ENCODE data around the gene GLRA1.
"Not testable (repeated sequence)": the region's sequence is repeated elsewhere in the genome, so short reads cannot be mapped to it uniquely, and the experiment has no call there.

Gene GLRA1

DNA sequence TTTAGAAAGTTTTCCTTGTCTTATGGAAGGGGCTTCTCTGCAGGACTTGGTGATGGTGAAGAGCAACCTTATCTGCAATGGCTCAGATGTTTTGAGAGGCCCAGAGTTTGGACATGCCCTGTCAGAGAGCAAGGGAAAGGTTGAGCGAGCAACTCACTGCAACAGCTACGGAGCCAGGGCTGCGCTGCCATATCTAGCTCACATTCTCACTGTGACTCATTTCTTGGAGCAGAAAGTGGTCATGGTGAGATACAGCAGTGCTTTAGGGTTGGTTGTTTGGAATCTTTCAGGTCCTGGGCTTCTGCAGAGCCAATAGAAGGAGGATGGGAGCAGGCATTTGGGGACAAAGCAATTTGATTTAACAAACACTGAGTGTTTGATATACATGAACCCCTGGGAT, 12.3 kb downstream of the GLRA1 start:
- DNase-seq: no peak

DNA sequence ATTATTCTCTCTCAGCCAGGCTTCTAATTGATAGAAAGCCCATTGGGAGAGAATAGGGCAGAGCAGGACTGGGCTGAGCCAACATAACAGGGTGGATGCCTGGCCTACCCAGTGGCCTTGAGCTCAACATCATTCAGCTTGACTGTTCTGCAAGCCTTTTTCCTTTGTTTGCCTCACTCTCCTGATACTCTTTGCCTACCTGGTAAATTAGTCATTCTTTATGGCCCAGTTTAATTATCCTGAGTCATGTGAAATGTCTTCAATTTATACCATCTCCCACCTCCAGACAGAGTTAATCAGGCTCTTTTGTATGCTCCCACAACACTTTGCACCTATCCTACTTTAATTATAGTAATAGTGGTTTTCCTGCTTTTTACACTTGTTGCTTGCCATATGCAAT, 13.6 kb downstream of the GLRA1 start:
- DNase-seq: no peak

DNA sequence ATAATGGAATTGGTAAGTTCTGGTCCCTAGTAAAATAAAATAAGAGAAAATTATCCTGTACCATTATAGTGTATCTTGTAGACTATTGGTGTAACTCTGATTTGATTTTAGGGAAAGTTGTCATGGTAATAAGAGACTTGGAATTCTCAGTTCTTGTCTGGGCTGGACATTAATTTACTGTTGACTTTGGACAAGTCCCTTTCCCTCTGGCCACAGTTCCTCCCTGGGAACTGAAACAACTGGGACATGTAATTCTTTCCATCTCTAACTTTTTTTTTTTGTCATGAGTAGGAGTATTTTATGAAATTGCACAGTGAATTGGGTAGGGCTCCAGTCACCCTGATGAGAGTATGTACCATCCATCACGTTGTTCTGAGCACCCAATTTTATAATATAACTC, 15.0 kb downstream of the GLRA1 start:
- DNase-seq: no peak

GRCh38 chr5:151906246-151906645, 18.4 kb downstream of the GLRA1 start:
- no peak for DNase-seq

DNA sequence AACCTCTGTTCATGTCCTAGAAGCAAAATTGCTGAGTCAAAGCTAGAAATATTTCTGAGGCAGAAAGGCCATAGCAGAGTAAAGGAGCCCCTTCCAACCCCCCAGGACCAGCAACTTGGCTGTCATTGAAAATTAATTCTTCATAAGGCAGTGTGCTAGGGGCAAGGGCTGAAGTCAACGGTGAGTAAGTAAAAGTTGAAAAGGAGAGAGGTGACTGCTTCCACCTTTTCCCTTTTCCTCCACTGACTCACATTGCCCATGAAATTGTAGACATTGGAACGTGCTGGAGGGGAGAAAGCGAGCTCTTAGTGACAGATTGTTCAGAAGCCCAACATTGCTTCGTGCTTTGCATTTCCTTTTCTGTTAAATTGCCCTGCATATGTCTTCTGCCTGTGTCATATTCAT, 19.1 kb downstream of the GLRA1 start:
- DNase-seq: no peak

DNA sequence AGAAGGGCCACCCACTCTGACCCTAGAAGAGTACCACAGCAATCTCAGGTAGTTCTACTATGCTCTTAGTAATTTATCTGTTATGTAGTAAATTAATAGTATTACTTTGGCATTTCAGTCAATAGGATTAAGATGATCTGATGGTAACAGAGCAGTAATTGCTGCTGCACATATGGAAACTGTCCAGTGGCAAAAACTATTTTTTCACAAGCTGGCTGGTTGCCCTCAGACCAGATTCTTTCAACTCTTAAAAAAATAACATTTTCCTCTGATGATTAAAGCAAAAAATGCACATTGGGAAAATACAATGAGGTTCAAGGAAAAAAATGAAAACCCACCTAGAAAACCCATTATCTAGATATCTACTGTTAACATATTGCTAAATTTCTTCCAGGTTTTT, 19.7 kb downstream of the GLRA1 start:
- no peak for DNase-seq

DNA sequence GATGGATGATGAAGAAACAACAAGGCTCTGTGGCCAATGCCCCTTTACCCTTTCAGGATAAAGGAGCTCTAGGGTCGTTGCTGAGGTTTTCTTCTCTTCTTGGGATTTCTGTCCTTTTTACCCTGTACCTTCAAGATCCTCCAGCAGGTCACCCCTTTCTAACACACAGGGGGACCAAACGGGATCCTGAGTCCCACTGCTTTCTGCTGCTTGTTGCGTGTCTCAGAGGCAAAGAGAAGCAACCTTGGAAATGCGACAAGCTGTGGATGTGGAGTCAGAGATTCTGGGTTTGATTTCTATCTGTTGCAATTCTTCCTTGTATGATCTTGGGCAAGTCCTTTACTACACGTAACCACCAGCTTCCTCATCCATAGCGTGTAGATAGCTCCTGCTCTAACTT, 20.5 kb downstream of the GLRA1 start:
- no peak for DNase-seq

DNA sequence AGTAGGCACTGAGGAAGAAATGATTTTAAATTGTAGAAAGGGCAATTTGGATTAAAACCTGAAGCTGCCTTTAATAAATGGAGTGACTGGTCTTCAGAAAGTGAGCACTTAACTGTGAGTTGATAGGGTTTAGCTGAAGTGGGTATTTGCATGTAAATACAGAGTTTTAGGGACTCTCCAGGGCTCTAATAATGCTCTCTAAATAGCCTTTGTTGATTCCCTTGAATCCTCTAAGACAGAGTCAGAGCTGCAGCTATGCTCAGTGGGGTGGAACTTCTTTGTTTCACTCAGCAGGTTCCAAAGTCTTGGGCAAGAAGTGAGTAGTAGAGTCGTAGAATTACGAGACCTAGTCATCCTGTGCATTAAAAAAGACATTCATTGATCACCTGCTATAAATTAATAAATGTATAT, 21.4 kb downstream of the GLRA1 start:
- DNase-seq: no peak

DNA sequence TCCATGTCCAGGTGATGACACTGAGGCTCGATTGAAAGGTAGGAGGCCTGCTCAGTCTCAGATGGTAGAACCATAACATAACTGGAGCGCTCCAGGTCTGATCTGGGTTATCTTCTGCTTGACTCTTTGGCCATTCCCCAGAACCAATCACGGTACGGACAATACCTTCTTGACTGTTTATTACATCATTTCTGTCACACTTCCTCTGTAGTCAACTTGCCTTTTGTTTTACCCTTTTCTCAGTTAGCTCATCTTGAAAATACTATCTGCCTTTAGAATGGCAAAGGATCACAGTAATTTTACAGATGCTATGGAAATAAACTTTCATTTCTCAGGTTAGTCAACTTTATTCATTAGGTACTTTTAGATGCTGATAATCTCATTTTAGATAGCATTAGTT, 22.4 kb downstream of the GLRA1 start:
- no peak for DNase-seq

DNA sequence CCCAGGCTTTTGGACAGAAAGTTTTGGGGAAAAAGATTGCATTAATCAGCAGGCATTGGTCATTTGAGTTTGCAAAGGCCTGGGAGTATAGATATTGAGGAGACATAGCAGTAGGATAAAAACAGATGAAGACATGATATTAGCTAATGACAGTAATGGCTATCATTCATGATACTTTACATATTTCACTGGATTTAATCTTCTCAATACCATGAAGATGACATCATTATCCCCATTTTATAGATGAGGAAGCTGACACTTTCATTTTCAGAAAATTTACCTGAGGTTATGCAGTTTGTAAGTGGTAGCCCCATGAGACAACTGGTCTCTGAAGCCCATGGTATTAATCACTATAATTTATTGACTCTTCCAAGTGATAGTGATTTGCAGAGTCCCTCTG, 23.0 kb downstream of the GLRA1 start:
- no peak for DNase-seq

GRCh38 chr5:151900891-151901290, 23.8 kb downstream of the GLRA1 start:
- DNase-seq: no peak

GRCh38 chr5:151899399-151899798, 25.3 kb downstream of the GLRA1 start:
- no peak for DNase-seq

DNA sequence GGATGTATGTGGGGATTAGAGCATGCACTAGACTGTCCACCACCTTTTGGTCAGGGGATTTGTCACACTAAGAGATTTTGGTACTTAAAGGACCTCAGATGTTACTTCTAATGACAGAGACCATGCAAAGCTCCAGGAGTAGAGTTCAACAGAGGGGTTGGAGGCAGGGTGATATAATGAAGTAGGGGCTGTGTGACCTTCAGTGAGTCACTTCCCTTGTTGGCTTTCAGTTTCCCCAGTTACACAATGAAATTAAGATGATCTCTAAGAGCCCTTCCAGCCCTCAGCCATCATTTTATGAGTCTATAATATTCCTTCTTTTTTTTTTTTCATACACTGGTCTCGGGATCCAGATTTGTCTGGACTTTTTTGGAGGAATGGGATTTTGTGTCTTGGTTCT, 26.8 kb downstream of the GLRA1 start:
- no peak for DNase-seq

- no peak for DNase-seq
These were observed 27.6 kb downstream of the GLRA1 start for GRCh38 chr5:151897020-151897552.

DNA sequence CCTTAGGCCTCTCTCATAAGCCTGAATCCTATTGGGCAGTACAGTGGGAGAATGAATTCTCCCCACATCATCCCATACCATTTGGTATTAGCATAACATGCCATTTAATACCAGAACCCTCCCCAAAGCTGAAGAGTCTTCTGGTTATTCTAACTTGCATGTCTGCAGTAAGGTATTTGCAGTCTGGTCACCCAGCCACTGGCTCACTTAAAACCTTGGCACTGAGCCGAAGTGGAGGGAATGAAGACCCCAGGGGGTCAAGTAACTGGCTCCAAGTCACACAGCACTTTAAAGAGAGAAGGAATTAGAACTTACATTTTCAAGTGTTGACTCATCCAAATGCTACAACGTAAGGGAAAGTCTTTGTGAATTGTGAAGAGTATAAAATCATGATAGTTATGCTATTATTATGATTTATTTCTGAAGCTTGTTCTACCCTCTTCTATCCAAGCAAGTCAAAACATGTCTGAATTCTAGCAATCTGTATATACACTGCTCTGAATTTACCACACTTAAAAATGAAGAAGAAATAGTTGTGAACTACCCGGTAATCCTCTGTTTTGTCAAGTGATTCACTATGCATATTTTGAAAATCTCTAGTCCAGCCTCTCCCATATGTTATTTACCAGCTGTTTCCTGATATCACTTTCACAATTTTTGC, 28.5 kb downstream of the GLRA1 start:
- DNase-seq: no peak

- no peak for DNase-seq
These were observed 29.0 kb downstream of the GLRA1 start for GRCh38 chr5:151895660-151896030.

DNA sequence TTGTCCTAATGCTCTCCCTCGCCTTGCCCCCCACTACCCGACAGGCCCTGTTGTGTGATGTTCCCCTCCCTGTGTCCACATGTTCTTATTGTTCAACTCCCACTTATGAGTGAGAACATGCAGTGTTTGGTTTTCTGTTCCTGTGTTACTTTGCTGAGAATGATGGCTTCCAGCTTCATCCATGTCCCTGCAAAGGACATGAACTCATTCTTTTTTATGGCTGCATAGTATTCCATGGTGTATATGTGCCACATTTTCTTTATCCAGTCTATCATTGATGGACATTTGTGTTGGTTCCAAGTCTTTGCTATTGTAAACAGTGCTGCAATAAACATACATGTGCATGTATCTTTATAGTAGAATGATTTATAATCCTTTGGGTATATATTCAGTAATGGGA, 31.2 kb downstream of the GLRA1 start:
- not testable (repeated sequence) for DNase-seq

DNA sequence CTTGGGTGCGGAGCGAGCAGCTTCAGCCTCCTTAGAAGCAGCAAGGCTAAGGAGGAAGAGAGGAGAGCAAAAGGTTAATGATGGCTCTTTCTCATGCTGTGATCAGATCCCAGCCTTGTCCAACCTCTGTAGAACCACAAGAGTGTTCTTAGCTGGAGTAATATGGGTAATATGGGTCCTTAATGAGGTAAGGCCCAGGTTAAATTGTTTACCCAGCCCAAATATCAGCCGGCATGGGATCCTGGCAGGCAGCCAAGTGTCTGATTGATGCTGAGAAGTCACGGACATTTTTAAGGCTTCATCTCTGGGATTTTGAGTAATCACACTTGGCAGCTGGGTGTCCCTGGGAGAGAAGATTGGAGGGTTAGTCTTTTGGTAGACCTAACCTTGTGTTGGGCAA, 32.3 kb downstream of the GLRA1 start:
- DNase-seq: no peak

GRCh38 chr5:151890299-151890698, 34.4 kb downstream of the GLRA1 start:
- no peak for DNase-seq

- no peak for DNase-seq
These were observed 35.0 kb downstream of the GLRA1 start for GRCh38 chr5:151889614-151890013.

DNA sequence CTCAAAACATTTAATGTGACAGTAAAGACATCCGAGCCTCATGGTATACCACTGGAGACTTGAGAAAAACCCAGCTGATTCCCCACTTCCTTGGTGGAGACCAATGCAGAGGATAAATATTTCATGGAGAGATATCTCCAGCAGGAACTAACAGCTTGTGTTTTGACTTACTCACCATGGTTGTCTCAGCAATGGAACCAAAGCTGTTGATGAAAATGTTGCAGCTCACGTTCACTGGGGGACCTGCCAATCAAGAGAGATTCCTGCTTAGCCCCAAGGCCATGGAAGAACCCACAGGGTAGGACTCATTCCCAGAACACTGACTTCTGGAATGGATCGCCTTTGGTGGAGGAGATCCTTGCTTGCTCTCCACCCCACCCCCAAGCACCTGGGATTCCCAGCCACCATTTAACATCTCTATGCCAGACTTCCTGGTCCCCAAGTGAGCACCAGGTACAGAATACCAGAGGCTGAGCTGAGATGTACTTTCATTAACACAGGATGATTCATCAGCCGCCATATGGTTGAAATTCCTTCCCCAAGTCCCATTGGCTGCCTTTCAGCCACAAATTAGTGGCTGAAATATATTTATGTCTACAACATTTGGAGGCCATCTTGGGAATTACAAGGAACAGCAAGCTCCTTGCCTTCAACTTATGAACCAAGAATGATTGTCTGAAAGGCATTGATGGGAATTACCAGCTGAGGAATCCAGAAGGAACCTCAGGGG, 37.9 kb downstream of the GLRA1 start:
- no peak for DNase-seq

- no peak for DNase-seq
These were observed 39.3 kb downstream of the GLRA1 start for GRCh38 chr5:151885138-151885908.

DNA sequence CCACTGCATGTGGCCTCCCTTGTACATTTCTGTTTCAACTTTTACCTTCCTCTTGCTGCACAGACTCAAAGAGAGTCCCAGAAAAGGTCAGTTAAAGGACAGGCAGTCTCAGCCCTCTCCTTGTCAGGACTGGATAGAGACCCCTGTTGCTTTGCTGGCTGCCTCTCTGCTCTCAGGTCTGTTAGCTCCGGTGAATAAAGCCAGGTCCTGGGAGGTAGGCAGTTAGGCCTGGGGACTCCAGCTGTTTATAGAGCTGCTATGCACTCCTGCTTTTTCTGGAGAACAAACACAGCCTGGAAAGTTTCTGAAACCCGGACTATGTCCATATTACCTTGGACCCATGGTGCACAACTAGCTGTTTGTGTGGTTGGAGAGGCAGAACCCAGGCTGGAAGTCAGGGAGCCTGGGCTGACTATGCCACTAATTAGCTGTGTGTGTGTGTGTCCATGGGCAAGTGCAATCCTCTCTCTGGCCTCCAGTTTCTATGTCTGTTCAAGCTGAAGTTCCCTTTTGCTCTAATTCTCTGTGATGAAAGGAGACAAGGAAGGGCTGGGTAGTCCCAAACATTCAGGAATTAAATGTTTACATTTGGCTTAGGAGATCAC, 42.9 kb downstream of the GLRA1 start:
- no peak for DNase-seq
